MCF 10A (cell line): ENCODE measurements around the gene MRPS5. TPM values are rescaled to one million over a fixed set of nuclear protein-coding genes. Genes with fewer than 3 reads are reported as not detected.

ENCODE experiments used
- BruUV-seq: library from RNA; stranded (reverse); fragments of 400-500 nt; replicated peaks from 2 replicates; lab custom pipeline; 2021; lab: Mats Ljungman, UMichigan
- CTCF ChIA-PET: fragments of 300-600 bp; sonication (Branson Sonifier 250); formaldehyde crosslinking; extraction: SDS; loops from one replicate; lab custom pipeline; 2021; ENCODE audit warnings: antibody characterized with exemption, inconsistent platforms; lab: Yijun Ruan, JAX
- POLR2A ChIA-PET: fragments of 300-600, 350-650 bp; sonication (Branson Sonifier 250); formaldehyde crosslinking; extraction: SDS; loops from one replicate; lab custom pipeline; 2020; ENCODE audit warnings: antibody characterized with exemption, inconsistent platforms; lab: Yijun Ruan, JAX
- DNase-seq: peaks from one replicate; pipeline ENCODE4 v3.0.0-alpha.2; 2018; ENCODE audit not compliant: unreplicated experiment
- H3K27ac Mint-ChIP-seq: one replicate; pipeline ENCODE4 v1.8.0; 2022; ENCODE audit warnings: mild to moderate bottlenecking, low read depth, mixed read lengths; ENCODE audit not compliant: unreplicated experiment
- H3K27me3 Mint-ChIP-seq: one replicate; pipeline ENCODE4 v1.8.0; 2022; ENCODE audit warnings: mixed read lengths; ENCODE audit not compliant: insufficient read depth, unreplicated experiment
- H3K36me3 Mint-ChIP-seq: one replicate; pipeline ENCODE4 v1.8.0; 2022; ENCODE audit warnings: mild to moderate bottlenecking, moderate library complexity, mixed read lengths; ENCODE audit not compliant: insufficient read depth, unreplicated experiment
- H3K4me1 Mint-ChIP-seq: one replicate; pipeline ENCODE4 v1.8.0; 2022; ENCODE audit warnings: mixed read lengths; ENCODE audit not compliant: insufficient read depth, unreplicated experiment
- H3K4me3 Mint-ChIP-seq: one replicate; pipeline ENCODE4 v1.8.0; 2022; ENCODE audit warnings: mild to moderate bottlenecking, moderate library complexity, mixed read lengths; ENCODE audit not compliant: unreplicated experiment
- H3K9me3 Mint-ChIP-seq: one replicate; pipeline ENCODE4 v1.8.0; 2022; ENCODE audit warnings: mixed read lengths; ENCODE audit not compliant: unreplicated experiment
- intact Hi-C: fragments of 100-400 bp; cut with micrococcal nuclease; formaldehyde crosslinking; loops from 2 replicates; pipeline ENCODE4 v1.14.1; 2022
- total RNA-seq: library from RNA; stranded (reverse); gene quantifications from 2 replicates; pipeline ENCODE4 v1.2.3, GENCODE V29; 2022
- TF ChIP-seq, protein P1 (sequence below): fragments of 200-600 bp; IDR thresholded peaks from one replicate; pipeline ENCODE4 v1.8.0; 2022; ENCODE audit warnings: antibody characterized with exemption, mild to moderate bottlenecking; ENCODE audit not compliant: unreplicated experiment

Gene MRPS5
- total RNA-seq, 1 experiment from 2014 or later, result 74.2 TPM

- no peak for DNase-seq
- Mint-ChIP-seq H3K4me3 (no peak overlapping the region), H3K9me3 (no peaks in the 10 kb centered on the region), H3K4me1 (no peaks in the 10 kb centered on the region), H3K36me3 (no peaks in the 10 kb centered on the region), H3K27ac (no peak overlapping the region), H3K27me3 (peaks cover 47% of the 10 kb centered on the region)
- intact Hi-C loops, result no loop called here
- ChIA-PET CTCF (interaction anchor here (0.9 to 4.9 kb wide), 3 partner anchors 12 to 21 kb away, joined by 3 to 22 read pairs (median 4); no protein-coding TSS in a partner anchor), POLR2A (interaction anchor here (1.4 kb wide), 1 partner anchor 12 kb away, joined by 3 read pairs; no protein-coding TSS in a partner anchor)
- BruUV-seq, result no TSS peak
- TF ChIP-seq, protein P1, sequence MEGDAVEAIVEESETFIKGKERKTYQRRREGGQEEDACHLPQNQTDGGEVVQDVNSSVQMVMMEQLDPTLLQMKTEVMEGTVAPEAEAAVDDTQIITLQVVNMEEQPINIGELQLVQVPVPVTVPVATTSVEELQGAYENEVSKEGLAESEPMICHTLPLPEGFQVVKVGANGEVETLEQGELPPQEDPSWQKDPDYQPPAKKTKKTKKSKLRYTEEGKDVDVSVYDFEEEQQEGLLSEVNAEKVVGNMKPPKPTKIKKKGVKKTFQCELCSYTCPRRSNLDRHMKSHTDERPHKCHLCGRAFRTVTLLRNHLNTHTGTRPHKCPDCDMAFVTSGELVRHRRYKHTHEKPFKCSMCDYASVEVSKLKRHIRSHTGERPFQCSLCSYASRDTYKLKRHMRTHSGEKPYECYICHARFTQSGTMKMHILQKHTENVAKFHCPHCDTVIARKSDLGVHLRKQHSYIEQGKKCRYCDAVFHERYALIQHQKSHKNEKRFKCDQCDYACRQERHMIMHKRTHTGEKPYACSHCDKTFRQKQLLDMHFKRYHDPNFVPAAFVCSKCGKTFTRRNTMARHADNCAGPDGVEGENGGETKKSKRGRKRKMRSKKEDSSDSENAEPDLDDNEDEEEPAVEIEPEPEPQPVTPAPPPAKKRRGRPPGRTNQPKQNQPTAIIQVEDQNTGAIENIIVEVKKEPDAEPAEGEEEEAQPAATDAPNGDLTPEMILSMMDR, result no peak
Observed at GRCh38 chr2:95056044-95056443, 65.6 kb downstream of the MRPS5 start.

DNA sequence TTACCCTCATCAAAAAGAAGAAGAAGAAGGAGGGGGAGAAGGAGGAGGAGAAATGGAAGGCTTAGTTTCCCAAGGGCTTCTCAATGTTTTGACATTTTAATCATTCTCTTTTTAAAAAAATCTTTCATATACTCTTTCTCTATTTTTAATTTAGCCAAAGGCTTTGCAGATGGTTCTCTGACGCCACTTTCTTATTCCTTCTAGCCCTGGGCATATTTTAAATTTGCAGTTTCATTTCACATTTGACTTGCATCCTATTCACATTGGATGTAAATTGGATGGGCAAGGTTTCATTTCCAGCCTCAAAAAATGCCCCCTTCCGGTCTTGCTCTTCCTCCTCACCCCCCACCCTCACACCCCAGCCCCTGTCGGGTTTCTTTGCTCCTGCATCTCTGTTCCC, 66.3 kb downstream of the MRPS5 start:
- TF ChIP-seq, protein P1, result no peak
- Mint-ChIP-seq H3K36me3 (no peaks in the 10 kb centered on the region), H3K27me3 (peaks cover 55% of the 10 kb centered on the region), H3K4me3 (no peak overlapping the region), H3K4me1 (no peaks in the 10 kb centered on the region), H3K27ac (no peak overlapping the region), H3K9me3 (no peaks in the 10 kb centered on the region)
- POLR2A ChIA-PET, result interaction anchor here (1.4 kb wide), 1 partner anchor 12 kb away, joined by 3 read pairs; no protein-coding TSS in a partner anchor
- no TSS peak for BruUV-seq
- intact Hi-C loops, result no loop called here
- no peak for DNase-seq
- CTCF ChIA-PET, result interaction anchor here (0.8 to 4.9 kb wide), 4 partner anchors 12 to 31 kb away, joined by 3 to 22 read pairs (median 4); no protein-coding TSS in a partner anchor

DNA sequence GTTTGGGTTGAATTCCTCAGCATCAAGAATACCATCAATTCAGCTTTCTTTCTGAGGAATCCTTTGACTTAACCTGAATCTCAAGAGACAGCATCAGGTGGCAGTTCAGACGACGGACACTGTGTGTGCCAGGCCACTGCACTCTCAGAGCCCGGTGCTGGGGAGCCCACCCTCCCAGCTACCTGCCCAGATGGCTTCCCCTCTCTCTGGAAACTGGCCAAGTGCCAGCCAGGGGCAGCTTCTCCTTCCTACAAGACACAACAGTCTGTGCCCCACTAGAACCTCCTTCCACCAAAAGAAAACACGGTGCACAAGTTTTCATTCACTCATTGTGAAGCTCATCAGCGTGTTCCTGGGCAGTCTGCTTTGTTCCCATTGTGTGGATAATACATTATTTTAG, 67.6 kb downstream of the MRPS5 start:
- Mint-ChIP-seq H3K4me3 (no peak overlapping the region), H3K27me3 (peaks cover 55% of the 10 kb centered on the region), H3K9me3 (no peaks in the 10 kb centered on the region), H3K36me3 (no peaks in the 10 kb centered on the region), H3K4me1 (no peaks in the 10 kb centered on the region), H3K27ac (no peak overlapping the region)
- DNase-seq, result no peak
- TF ChIP-seq, protein P1, result no peak
- no TSS peak for BruUV-seq
- intact Hi-C loops, result no loop called here
- ChIA-PET CTCF (interaction anchor here (1.2 to 4.9 kb wide), 6 partner anchors 9 to 31 kb away, joined by 4 to 22 read pairs (median 8); no protein-coding TSS in a partner anchor), POLR2A (no interaction called here)

GRCh38 chr2:95053543-95053942, 68.1 kb downstream of the MRPS5 start:
- Mint-ChIP-seq H3K4me3 (no peak overlapping the region), H3K4me1 (no peaks in the 10 kb centered on the region), H3K27ac (no peak overlapping the region), H3K27me3 (peaks cover 50% of the 10 kb centered on the region), H3K9me3 (no peaks in the 10 kb centered on the region), H3K36me3 (no peaks in the 10 kb centered on the region)
- ChIA-PET POLR2A (interaction anchor here (1.2 kb wide), 1 partner anchor 63 kb away, joined by 3 read pairs; no protein-coding TSS in a partner anchor), CTCF (interaction anchor here (1.1 to 4.9 kb wide), 8 partner anchors 9 to 30 kb away, joined by 3 to 22 read pairs (median 5); no protein-coding TSS in a partner anchor)
- no TSS peak for BruUV-seq
- TF ChIP-seq, protein P1, result no peak
- intact Hi-C loops, result no loop called here
- peak; percentile 10 for DNase-seq
